NCI-H69 (cell line): Measurements from ENCODE around the gene C22orf23.
"Not testable (repeated sequence)": the region's sequence is repeated elsewhere in the genome, so short reads cannot be mapped to it uniquely, and the experiment has no call there.

Source experiments
- DNase-seq: peaks from one replicate; lab custom pipeline; 2025; lab: John Stamatoyannopoulos, UW

C22orf23 gene

DNA sequence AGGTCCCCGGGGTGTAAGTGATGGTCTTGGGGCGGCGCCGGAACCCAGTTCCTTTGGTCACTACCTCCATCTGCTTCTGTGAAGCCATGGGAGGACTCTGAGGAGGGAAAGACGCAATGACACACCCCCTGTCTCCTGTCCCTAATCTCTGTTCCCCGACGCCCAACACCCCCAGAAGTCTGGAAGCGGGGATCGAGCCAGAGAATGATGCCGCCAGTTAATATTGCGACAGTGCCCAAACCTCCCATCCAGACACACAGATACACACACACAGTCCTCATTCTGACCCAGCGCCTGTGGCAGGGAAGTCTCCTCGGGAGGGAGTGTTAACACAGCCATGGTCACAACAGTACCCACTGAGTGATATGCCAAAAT lies 352 bp downstream of the C22orf23 start:
- peak; percentile 49 for DNase-seq

DNA sequence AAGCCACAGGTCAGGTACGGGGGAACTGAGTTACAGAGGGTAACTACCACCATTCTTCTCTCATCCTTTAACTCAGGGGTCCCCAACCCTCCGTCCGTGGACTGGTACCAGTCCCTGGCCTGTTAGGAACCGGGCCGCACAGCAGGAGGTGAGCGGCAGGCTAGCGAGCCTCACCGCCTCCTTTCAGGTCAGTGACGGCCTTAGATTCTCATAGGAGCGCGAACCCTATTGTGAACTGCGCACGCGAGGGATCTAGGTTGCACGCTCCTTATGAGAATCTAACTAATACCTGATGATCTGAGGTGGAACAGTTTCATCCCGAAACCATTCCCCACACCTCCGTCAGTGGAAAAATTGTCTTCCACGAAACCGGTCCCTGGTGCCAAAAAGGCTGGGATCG lies 772 bp downstream of the C22orf23 start:
- not testable (repeated sequence) for DNase-seq

DNA sequence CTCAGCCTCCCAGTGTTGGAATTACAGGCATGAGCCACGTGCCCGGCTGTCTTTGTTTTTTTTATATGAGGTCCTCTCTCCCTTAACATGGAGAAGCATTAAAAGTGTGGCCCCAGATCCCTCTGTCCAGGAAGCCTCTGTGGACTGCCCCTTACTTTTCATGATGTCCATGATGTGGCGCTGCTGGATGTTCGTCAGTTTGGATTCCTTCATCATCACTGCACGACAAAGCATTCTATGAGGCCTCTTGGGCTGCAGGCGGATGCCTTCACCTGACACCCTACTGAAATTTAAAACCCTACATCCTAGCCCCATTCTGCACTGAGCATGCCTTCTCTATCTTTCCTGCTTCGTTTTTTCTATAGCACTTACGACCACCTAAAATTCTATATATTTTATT lies 2.1 kb downstream of the C22orf23 start:
- peak; percentile 19 for DNase-seq

DNA sequence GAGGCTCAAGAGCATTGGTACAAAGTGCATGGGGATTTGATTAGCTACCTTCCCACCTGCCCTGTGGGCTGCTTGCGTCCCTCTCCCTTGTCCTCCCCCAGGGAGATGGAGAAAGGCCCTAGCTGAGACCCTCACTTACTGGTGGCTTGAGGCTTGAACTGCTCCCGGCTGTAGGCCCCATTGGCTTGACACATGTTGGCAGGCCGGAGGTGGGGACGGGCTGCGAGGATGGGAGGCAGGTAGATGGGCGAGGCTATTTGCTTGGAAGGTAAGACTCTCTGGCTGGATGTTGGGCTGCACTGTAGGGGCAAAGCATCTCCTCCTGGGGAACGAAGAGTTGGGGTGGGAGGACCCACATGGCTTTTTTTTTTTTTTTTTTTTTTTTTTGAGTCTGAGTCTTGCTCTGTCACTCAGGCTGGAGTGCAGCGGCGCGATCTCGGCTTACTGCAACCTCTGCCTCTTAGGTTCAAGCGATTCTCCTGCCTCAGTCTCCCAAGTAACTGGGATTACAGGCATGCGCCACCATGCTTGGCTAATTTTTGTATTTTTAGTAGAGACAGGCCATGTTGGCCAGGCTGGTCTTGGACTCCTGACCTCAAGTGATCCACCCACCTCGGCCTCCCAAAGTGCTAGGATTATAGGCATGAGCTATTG lies 6.1 kb downstream of the C22orf23 start:
- not testable (repeated sequence) for DNase-seq

DNA sequence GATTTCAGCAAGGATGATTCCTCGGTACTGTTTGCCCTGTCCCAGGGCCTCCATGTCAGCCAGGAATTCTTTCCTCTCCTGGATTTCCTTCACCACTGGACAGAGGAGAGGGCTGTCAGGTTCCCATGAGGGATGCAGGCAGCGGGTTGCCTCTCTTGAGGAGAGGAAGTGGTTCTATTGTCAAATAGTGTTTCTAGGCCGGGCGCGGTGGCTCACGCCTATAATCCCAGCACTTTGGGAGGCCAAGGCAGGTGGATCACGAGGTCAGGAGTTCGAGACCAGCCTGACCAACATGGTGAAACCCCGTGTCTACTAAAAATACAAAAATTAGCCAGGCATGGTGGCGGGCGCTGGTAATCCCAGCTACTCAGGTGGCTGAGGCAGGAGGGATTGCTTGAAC lies 9.0 kb downstream of the C22orf23 start:
- not testable (repeated sequence) for DNase-seq

DNA sequence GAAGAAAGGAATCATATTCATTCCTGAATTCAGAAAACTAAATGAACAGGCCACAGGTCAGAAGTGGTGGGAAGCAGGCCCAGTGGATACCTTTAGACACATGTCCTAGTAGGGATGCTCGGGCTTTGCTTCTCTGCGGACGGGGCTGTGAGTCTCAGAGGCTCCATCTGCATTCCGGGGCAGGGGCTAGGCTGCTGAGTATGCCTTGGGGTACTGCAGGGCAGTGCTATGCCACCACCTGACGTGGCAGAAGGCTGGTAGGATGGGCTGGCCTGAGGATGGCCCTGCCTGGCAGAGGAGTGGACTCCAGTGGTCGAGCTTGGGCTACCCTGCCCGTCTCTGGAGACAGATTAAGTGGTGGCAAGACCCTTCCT lies 9.6 kb downstream of the C22orf23 start:
- DNase-seq, result no peak

DNA sequence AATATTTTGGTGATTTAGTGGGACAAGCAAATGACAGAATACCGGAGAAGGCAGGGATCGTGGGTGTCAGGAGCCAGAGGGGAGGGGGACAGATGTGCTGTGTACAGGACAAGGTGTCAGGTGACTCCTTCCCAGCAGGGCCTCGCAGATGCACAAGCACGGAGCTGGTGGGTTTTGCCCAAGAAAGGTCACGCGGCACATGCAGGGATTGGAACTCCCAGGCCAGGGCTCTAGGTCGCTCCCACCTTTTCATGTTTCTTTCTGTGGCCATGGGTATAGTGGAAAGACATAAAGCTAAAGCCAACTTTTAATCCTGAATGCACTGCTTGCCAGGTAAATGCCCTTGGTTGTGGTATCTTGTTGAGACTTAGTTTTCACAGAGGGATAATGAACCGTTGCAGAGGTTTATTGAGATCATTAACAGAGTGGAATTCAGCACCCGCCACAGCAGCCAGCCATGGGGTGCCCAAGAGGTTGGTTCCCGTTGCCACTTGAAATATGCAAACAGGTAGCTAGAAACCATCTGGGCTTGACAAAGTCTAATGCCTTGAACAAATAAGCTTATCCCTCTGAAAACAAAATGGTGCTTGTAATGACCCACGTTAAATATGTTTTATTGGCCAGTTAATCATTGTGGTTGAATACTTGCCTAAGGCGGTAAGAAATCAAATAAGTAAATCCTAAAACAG lies 10.1 kb downstream of the C22orf23 start:
- peak; percentile 81 for DNase-seq

DNA sequence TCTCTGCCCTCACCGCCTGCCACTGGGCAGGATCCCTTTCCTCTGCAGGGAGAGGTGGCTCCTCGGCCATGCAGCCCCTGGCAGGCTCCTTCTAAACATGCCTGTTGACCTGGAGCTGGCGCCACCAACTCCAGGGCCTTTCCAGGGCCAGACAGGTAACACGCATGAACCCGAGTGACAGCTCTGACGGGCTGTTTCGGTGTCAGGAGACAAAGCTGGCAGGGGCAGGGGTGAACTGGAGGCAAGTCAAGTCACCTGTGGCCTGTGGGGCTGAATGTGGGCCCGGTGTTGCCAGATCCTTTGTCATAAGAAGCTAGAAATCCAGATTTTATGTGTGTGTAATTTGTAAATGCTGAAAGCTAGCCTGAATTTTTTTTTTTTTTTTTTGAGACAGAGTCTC lies 11.3 kb downstream of the C22orf23 start:
- no peak for DNase-seq

DNA sequence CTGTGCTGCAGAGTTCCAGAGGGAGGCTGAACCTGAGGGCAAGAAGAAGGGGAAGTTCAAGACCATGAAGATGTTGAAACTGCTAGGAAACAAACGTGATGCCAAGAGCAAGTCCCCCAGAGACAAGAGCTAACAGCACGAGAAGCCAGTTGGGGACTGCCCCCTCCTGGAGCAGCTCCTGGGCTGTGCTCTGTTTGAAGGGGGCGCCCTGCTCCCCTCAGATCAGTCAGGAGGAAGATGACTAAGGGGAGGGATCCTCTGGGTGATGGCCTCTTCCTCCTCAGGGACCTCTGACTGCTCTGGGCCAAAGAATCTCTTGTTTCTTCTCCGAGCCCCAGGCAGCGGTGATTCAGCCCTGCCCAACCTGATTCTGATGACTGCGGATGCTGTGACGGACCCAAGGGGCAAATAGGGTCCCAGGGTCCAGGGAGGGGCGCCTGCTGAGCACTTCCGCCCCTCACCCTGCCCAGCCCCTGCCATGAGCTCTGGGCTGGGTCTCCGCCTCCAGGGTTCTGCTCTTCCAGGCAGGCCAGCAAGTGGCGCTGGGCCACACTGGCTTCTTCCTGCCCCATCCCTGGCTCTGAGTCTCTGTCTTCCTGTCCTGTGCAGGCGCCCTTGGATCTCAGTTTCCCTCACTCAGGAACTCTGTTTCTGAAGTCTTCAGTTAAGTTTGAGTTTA lies 12.6 kb downstream of the C22orf23 start:
- no peak for DNase-seq

DNA sequence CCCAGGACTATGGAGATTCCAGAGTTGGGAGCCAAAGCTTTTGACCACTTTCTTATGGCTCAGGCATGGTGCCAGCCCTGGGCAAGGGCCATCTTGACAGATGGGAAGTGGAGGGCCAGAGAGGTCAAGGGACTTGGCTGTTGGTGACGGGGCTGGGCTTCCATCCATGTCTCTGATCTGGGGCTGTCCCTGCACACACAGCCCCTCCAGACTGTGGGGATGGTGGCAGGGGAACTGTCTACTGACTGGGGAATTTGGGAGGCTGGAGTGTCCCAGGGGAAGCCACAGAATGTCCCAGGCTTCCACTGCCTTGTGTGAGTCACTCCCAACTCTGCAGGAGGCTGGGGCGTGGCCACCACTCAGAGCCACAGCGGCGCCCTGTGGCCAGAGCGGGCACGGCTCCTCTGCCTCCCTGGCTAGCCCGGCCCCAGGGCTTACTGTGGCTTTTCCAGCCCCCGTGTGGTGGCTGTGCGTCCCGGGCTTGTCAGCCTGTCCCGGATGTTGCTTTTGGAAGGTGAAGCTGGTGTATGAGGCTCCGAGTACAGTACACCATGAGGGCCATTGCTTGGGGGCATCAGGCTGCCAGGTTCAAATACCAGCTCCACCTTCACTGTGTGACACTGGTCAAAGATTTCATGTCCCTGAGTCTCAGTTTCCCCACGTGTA lies 19.6 kb downstream of the C22orf23 start:
- peak; percentile 91 for DNase-seq

DNA sequence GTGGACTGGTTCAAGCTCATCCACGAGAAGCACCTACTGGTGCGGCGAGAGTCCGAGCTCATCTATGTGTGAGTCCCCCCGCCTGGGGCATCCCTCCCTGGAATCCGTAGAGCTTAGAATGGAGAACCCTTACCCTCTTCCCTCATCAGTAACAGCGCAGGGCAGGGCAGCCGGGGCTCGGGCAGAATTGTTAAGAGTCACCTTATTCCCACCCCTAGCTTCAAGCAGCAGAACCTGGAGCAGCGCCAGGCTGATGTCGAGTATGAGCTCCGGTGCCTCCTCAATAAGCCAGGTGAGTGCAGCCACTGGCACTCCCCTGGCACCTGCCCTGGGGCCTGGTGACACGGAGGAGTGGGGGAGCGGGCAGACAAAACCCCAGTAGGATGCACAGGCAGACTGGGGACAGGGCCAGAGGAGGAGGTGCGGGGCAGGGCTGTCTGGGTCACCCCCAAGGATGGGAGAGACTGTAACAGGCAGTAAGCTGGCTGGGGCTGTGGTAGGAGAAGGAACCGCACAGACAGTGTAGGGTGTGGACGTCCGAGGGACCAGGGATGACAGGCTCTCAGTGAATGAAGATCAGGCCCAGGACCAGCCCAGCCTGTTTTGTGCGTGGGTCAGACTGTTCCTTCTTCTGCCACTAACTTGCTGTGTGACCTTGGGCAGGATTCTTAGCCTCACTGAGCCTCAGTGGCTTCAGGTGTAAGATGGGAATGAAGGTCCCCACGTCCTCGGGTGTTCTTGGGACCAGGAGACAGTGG lies 20.4 kb downstream of the C22orf23 start:
- peak; percentile 48 for DNase-seq

DNA sequence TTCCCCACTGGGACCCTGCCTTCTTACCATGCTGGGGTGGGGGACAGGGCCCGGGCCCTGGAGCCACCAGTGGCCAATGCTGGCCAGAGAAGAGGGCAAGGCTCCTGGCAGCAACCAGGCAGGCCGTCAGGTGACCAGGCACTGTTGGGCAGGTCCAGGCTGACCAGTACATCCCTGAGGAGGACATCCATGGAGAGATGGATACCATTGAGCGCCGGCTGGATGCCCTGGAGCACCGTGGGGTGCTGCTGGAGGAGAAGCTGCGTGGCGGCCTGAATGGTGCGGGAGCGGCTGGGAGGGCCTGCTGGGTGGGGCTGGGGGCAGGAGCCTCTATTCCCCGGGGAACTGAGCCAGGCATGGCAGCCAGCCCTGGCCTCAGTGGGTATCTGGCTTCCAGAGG lies 21.0 kb downstream of the C22orf23 start:
- DNase-seq, result no peak

DNA sequence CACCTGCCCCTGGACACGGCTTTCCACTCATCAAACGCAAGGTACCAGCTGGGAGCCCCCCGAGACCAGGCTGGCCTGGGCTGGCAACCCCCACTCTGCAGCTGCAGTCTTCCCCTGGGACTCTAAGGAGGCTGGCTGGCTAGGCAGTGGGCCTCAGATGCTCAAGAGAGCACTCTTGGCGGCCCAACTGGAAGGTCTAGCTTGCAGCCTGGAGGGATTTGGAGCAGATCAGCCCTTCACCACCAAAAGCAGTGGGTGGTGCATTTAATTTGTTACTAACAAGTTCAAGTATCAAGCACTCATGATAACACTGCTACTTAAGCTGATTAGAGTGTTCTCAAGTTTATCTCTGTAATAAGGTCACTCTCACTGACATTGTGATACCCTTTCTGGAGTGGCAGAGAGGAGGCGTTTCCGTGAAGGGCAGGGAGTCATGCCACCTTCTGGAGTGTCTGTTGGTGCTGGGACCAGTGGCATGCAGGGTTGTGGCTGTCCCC lies 21.5 kb downstream of the C22orf23 start:
- DNase-seq, result no peak

DNA sequence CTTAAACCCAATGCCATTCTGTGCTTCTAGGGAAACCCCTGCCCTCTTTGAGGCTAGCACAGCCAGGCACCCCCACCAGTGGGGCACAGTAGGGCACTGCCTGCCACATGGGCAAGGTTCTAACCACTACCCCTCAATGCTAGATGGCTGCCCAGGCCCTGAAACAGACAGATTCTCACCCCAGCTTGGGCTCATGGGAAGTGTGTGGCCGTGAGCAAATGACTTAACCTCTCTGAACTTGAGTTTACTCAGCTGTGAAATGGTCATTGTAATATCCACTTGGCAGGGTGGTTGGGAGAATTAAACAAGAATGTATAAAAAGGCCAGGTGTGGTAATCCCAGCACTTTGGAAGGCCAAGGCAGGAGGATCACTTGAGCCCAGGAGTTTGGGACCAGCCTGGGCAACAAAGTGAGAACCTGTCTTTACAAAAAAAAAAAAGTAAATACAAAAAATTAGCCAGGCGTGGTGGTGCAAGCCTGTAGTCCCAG lies 22.4 kb downstream of the C22orf23 start:
- peak; percentile 33 for DNase-seq

DNA sequence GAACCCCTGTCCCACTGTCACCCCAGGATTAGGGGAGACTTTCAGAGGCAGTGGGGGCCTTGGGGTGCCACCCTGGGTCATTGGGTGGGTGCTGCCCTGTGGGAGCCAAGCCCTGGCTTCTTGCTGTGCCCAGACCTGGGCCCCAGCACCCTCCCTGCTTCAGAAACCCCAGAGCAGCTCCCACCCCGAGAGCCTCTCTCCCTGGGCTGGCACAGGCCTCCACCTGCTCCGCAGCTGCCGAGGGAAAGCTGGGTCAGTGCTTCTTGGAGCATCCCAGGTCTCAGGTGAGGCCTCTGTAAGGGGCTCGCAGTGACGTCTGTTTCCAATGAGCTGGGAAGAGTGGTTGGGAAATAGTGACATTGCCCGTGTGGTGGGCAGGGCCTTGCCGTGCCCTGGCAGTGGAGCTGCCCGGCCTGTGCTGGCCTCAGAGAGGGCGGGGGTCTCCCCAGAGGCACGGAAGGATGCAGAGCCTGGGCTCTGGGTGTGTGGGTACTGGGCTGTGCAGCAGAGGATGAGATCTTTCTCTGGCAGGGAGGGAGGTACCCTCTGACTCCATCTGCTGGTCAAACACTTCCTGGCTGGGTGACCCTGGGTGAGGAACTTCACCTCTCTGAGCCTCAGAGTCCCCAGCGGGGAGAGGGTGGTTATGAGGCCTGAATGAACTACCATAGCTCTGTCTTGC lies 23.0 kb downstream of the C22orf23 start:
- peak; percentile 41 for DNase-seq

DNA sequence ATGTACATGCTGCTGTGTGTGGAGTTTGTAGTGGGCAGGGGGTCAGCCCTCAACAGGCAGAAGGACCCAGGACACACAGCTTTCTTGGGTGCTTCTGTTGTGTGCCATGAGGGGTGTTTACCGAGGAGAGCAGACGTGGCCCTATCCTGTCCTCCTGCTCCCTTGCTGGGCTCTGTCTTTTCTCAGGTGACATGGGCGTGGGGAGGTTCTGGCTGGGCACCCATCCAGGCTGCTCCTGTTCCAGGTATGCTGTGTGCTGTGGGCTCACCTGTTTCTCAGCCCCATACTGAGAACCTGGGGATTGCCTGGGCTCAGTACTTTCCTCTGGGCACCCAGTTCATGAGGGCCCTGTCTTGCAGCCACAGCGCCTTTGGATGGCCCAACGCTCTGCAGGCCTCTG lies 24.0 kb downstream of the C22orf23 start:
- DNase-seq, result peak; percentile 14

DNA sequence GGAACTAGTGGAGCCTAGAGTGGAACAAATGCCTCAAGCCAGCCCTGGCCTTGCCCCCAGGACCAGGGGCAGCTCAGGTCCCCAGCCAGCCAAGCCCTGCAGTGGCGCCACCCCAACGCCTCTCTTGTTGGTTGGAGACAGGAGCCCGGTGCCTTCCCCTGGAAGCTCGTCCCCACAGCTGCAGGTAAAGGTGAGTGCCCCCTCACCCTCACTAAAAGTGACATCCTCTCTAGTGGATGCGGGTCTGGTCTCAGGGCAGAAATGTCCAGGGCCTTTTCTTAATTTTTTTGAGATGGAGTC lies 25.8 kb downstream of the C22orf23 start:
- DNase-seq, result no peak

DNA sequence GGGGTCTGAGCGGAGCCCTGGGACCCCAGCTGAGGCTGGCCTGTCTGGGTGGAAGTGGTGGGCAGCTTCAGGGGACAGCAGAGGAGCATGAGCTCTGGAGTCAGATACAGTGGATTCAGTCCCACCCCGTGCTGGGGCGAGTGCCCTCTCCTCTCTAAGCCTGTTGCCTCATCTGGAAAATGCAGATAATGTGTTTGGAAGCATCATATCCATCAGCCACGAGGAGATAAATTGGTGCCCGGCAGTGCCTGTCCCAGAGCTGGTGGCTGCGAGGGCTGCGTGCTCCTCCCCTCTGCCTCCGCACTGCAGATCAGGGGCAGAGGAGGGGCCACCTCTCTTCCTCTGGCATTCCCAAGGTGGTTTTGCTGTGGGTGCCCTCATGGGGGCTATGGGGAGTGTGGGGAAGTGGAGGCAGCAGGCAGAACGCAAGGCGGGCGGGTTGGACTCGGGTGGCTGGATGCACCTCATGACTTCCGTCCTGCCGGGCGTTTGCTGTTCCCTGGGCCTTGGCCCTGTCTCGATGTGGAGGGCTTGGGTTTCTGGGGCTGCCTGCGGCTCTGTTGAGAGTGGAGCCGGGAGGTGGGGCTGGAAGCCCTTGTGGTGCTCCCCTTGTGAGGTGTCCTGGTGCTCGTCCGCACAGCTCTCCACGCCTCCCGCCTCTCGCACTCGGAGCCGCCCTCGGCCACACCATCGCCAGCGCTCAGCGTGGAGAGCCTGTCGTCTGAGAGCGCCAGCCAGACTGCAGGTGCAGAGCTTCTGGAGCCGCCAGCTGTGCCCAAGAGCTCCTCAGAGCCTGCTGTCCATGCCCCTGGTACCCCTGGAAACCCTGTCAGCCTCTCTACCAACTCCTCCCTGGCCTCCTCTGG lies 26.4 kb downstream of the C22orf23 start:
- DNase-seq, result no peak

DNA sequence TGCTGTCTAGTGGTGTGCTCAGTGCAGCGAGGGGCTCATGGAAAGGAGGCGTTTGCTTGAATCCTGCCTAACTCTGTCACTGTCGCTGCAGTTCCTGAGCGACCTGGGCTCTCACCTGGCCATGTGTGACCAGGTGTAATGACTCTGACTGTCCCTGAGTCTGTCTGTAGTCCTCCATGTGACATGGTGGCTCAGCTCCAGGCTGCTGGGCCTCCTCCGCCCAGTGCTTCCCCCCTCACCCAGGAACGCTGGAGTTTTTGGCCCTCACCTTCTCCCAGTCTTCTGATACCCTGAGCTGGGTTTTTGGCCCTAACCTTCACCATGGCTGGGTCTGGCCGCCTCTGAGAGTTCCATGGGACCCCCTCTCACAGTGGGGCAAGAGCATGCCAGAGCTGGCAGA lies 27.0 kb downstream of the C22orf23 start:
- DNase-seq, result no peak

DNA sequence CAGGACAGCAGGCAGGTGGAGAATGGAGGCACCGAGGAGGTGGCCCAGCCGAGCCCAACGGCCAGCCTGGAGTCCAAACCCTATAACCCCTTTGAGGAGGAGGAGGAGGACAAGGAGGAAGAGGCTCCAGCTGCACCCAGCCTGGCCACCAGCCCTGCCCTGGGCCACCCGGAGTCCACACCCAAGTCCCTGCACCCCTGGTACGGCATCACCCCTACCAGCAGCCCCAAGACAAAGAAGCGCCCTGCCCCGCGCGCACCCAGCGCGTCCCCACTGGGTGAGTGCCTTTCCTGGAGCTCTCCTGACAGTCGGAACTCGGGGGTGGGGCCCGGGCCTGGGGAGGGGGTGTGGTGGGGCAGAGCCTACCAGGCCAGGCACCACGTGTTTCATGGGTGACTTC lies 27.6 kb downstream of the C22orf23 start:
- no peak for DNase-seq
